Naive B cell (primary cell): ENCODE data around the gene GRM4. TPM values are rescaled to one million over a fixed set of nuclear protein-coding genes. Genes with fewer than 3 reads are reported as not detected.

Experiments used
- ATAC-seq, 2 donors: fragments of 150-1000 bp; cut with Tn5 transposase; 2 replicates each; pipeline ENCODE4 v1.10.0; 2021; ENCODE audit warnings: low read depth in 2 of 2, mild to moderate bottlenecking in 2 of 2, moderate library complexity in 2 of 2
- DNase-seq: peaks from one replicate; pipeline ENCODE4 v3.0.0; 2022
- H3K27ac Mint-ChIP-seq, 6 donors: one replicate each; pipeline ENCODE4 v1.8.0; 2020 to 2022; ENCODE audit warnings: mild to moderate bottlenecking in 6 of 6, mixed read lengths in 6 of 6, moderate library complexity in 5 of 6, inconsistent platforms in 2 of 6
- H3K27me3 Mint-ChIP-seq, 3 donors: one replicate each; pipeline ENCODE4 v1.8.0; 2021 to 2022; ENCODE audit warnings: mixed read lengths in 3 of 3, mild to moderate bottlenecking in 1 of 3
- H3K36me3 Mint-ChIP-seq, 2 donors: one replicate each; pipeline ENCODE4 v1.8.0; 2020 to 2022; ENCODE audit warnings: mixed read lengths in 2 of 2, inconsistent platforms in 1 of 2, mild to moderate bottlenecking in 1 of 2
- H3K4me1 Mint-ChIP-seq, 3 donors: one replicate each; pipeline ENCODE4 v1.8.0; 2020 to 2022; ENCODE audit warnings: mixed read lengths in 3 of 3, inconsistent platforms in 1 of 3, mild to moderate bottlenecking in 1 of 3, moderate library complexity in 1 of 3
- H3K4me3 Mint-ChIP-seq, 8 donors: one replicate each; pipeline ENCODE4 v1.8.0; 2020 to 2022; ENCODE audit warnings: mild to moderate bottlenecking in 8 of 8, mixed read lengths in 8 of 8, moderate library complexity in 8 of 8, inconsistent platforms in 2 of 8
- H3K9me3 Mint-ChIP-seq, 7 donors: one replicate each; pipeline ENCODE4 v1.8.0; 2020 to 2022; ENCODE audit warnings: mixed read lengths in 7 of 7, mild to moderate bottlenecking in 5 of 7, inconsistent platforms in 2 of 7, moderate library complexity in 1 of 7
- polyA plus RNA-seq, 6 donors: library from polyadenylated mRNA; unstranded; fragments of 300-500 nt; fragmentation: Illumina TruSeq; gene quantifications; one replicate each; pipeline ENCODE4 v1.2.3, GENCODE V29; 2021; ENCODE audit warnings: low read depth in 6 of 6

GRM4 gene
- polyA plus RNA-seq, 6 donors from 2014 or later: not detected

GRCh38 chr6:33975661-33976436, 170.0 kb downstream of the GRM4 start:
- H3K4me1 Mint-ChIP-seq: peaks cover 0 to 5% (median 0%) of the 10 kb centered on the region in 3 donors
- H3K4me3 Mint-ChIP-seq: no peak overlapping the region
- peaks cover 0 to 15% (median 6%) of the 10 kb centered on the region in 7 donors for H3K9me3 Mint-ChIP-seq
- peaks cover 0 to 8% of the 10 kb centered on the region in 2 donors for H3K36me3 Mint-ChIP-seq
- ATAC-seq (no peak), DNase-seq (no peak)
- peaks cover 35 to 54% (median 37%) of the 10 kb centered on the region in 3 donors for H3K27me3 Mint-ChIP-seq
- no peak overlapping the region for H3K27ac Mint-ChIP-seq

DNA sequence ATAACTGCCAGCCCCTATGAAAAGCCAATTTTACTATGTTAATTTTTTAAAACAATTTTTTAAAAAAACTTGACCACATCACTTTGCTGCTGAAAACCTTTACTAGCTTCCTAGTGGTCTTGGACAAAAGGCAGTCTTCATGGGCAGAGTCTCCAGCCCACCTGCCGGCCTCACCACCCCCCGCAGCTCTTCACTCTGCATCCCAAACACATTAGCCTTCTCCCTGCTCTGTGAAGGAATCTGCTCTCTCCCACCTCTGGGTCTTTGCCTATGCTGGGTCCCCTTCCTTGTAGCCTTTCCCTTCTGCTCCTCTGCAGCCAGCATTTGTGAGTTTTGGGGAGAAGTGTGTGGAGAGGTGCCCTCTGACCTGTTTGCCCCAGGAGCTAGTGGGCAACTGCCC, 171.4 kb downstream of the GRM4 start:
- Mint-ChIP-seq H3K4me1 (peaks cover 0 to 5% (median 0%) of the 10 kb centered on the region in 3 donors), H3K27ac (peak overlapping the region in 1 of 6 donors; percentile 22), H3K4me3 (no peak overlapping the region), H3K27me3 (peaks cover 27 to 58% (median 41%) of the 10 kb centered on the region in 3 donors), H3K9me3 (peaks cover 0 to 15% (median 6%) of the 10 kb centered on the region in 7 donors), H3K36me3 (peaks cover 0 to 8% of the 10 kb centered on the region in 2 donors)
- ATAC-seq (no peak), DNase-seq (no peak)

DNA sequence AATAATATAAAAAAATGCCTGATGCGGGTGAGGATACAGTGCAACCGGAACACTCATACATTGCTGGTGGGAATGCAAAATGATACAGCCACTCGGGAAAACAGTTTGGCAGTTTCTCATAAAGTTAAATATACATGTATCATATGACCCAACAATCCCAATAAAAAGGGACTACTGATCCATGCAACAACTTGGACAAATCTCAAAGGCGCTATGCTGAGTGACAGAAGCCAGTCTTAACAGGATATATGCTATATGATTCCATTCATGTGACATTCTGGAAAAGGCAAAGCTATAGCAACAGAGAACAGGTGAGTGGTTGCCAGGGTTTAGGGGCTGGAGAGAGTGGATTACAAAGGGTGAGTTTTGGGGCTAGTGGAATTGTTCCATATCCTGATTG, 171.9 kb downstream of the GRM4 start:
- no peak overlapping the region for H3K4me3 Mint-ChIP-seq
- peaks cover 0 to 5% (median 0%) of the 10 kb centered on the region in 3 donors for H3K4me1 Mint-ChIP-seq
- DNase-seq (no peak), ATAC-seq (no peak)
- H3K27ac Mint-ChIP-seq: no peak overlapping the region
- H3K36me3 Mint-ChIP-seq: peaks cover 0 to 8% of the 10 kb centered on the region in 2 donors
- H3K27me3 Mint-ChIP-seq: peaks cover 23 to 57% (median 37%) of the 10 kb centered on the region in 3 donors
- peaks cover 0 to 15% (median 6%) of the 10 kb centered on the region in 7 donors for H3K9me3 Mint-ChIP-seq

DNA sequence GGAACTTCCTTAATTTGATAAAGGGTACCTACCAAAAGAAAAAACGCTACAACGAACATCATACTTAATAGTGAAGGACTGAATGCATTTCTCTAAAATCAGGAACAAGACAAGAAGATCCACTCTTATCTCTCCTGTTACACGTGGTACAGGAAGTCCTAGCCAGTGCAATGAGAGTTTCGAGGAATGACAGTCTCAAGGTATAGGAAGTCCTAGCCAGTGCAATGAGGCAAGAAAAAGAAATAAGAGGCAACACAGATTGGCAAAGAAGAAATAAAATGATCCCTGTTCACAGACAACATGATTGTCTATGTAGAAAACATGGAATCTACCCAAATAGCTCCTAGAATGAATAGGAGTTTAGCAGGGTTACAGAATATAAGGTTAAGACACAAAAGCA, 174.3 kb downstream of the GRM4 start:
- Mint-ChIP-seq H3K27ac (no peak overlapping the region), H3K27me3 (peaks cover 25 to 58% (median 42%) of the 10 kb centered on the region in 3 donors), H3K9me3 (peaks cover 0 to 15% (median 6%) of the 10 kb centered on the region in 7 donors), H3K4me3 (no peak overlapping the region), H3K36me3 (peaks cover 0 to under 1% of the 10 kb centered on the region in 2 donors), H3K4me1 (no peaks in the 10 kb centered on the region)
- DNase-seq (no peak), ATAC-seq (no peak)

Other genes starting within 250 kb of the GRM4 start
- 10 to 100 TPM; 17.2 to 38.1 (median 31.2) TPM for gene HMGA1, start 90.8 kb upstream of the GRM4 start, polyA plus RNA-seq
- gene SMIM29, start 102.9 kb upstream of the GRM4 start, polyA plus RNA-seq: 100 to 1,000 TPM in 3 of 6 donors, 10 to 100 TPM in 3; 91.2 to 127 (median 99.0) TPM
- 10 to 100 TPM; 12.6 to 15.5 (median 14.0) TPM for gene NUDT3, start 246.6 kb upstream of the GRM4 start, polyA plus RNA-seq